Sigmoid colon (tissue), 7 donors: ENCODE measurements around the gene PTGR3. TPM values are rescaled to one million over a fixed set of nuclear protein-coding genes. Genes with fewer than 3 reads are reported as not detected.

Source experiments
- DNase-seq: peaks from one replicate; pipeline ENCODE4 v3.0.0-alpha.2; 2019
- H3K27ac ChIP-seq, 4 donors: fragments of 200-600 bp; sonication (generic); one replicate each; pipeline ENCODE4 v1.5.1; 2016 to 2019; ENCODE audit warnings: mild to moderate bottlenecking in 1 of 4
- H3K27me3 ChIP-seq, 3 donors: fragments of 200-600 bp; sonication (generic); one replicate each; pipeline ENCODE4 v1.5.1; 2019; ENCODE audit warnings: mild to moderate bottlenecking in 1 of 3
- H3K36me3 ChIP-seq, 4 donors: fragments of 200-600 bp; sonication (generic); one replicate each; pipeline ENCODE4 v1.5.1; 2016 to 2019
- H3K4me1 ChIP-seq, 4 donors: fragments of 200-600 bp; sonication (generic); one replicate each; pipeline ENCODE4 v1.5.1; 2017 to 2019
- H3K4me3 ChIP-seq, 4 donors: fragments of 200-600 bp; sonication (generic); one replicate each; pipeline ENCODE4 v1.5.1; 2017 to 2019; ENCODE audit warnings: mild to moderate bottlenecking in 2 of 4, moderate library complexity in 1 of 4
- H3K9me3 ChIP-seq, 4 donors: fragments of 200-600 bp in 3 of 4; sonication (generic) in 3 of 4; one replicate each; pipeline versions ENCODE4 v1.5.1 to v1.6.1; 2013 to 2019
- EP300 ChIP-seq, 4 donors: sonication (generic); formaldehyde crosslinking; IDR thresholded peaks; one replicate each; pipeline ENCODE4 v1.6.1; 2017; ENCODE audit warnings: antibody characterized with exemption in 4 of 4
- POLR2A ChIP-seq, 2 donors: fragments of 450-650 bp; IDR thresholded peaks; one replicate each; pipeline ENCODE4 v1.6.1; 2016; ENCODE audit warnings: antibody characterized with exemption in 2 of 2, mild to moderate bottlenecking in 2 of 2, moderate library complexity in 2 of 2
- POLR2AphosphoS5 ChIP-seq, 4 donors: sonication (generic); formaldehyde crosslinking; IDR thresholded peaks; one replicate each; pipeline ENCODE4 v1.6.1; 2017; ENCODE audit warnings: antibody characterized with exemption in 4 of 4
- WGBS, 2 donors: extraction: QIAGEN DNeasy Blood & Tissue Kit; methylation state at CpG; one replicate each; pipeline ENCODE4 v1.1.7; 2013; 5-methylcytosine and 5-hydroxymethylcytosine counted together
- intact Hi-C: fragments of 100-400 bp; cut with DNase I; formaldehyde crosslinking; loops from one replicate; pipeline ENCODE4 v1.15.1; 2023
- polyA plus RNA-seq, 3 donors: library from polyadenylated mRNA; stranded (reverse); fragments of 200-250 nt; gene quantifications; one replicate each; pipeline ENCODE4 v1.2.3, GENCODE V29; 2013
- total RNA-seq, 4 donors: library from RNA; depleted of rRNA; stranded (reverse); fragments of >200 nt; gene quantifications; one replicate each; pipeline ENCODE4 v1.1.0, GENCODE V29; 2016
- TF ChIP-seq, protein P1 (sequence below), 4 experiments: fragments of 450-650 bp in 3 of 4; fragments of 200-600 bp in 1 of 4; IDR thresholded peaks; one replicate each; pipeline ENCODE4 v1.5.1; 2016 to 2019; ENCODE audit warnings: antibody characterized with exemption in 4 of 4, mild to moderate bottlenecking in 3 of 4, moderate library complexity in 2 of 4
- donor health status: healthy with polysubstance abuse.
- donor health status: Bipolar disorder and iron deficiency.
- donor health status: healthy.

Gene PTGR3
- total and polyA plus RNA-seq, 7 donors, result 22.7 to 33.8 (median 25.7) TPM

GRCh38 chr18:75214766-75215510 lies 6.0 kb upstream of the PTGR3 start:
- Histone ChIP-seq H3K4me1 (peaks cover 0 to 85% (median 54%) of the 10 kb centered on the region in 4 donors), H3K27ac (peak overlapping the region; percentile 15 to 96 (median 92)), H3K4me3 (peak overlapping the region in 1 of 4 donors; percentile 96), H3K27me3 (no peaks in the 10 kb centered on the region), H3K9me3 (no peaks in the 10 kb centered on the region), H3K36me3 (no peaks in the 10 kb centered on the region)
- 25 to 76% methylated on average over 12 of the region's 12 CpGs for WGBS, 2 donors
- intact Hi-C loops, result loop anchor here (5.0 kb wide), 3 partner anchors 32 to 1137 kb away; no protein-coding TSS in a partner anchor
- DNase-seq, result no peak
- TF ChIP-seq POLR2A (IDR thresholded peaks at IDR 0.05) (no peak), EP300 (IDR thresholded peaks at IDR 0.05) (no peak), POLR2AphosphoS5 (IDR thresholded peaks at IDR 0.05) (no peak)
- TF ChIP-seq, protein P1, sequence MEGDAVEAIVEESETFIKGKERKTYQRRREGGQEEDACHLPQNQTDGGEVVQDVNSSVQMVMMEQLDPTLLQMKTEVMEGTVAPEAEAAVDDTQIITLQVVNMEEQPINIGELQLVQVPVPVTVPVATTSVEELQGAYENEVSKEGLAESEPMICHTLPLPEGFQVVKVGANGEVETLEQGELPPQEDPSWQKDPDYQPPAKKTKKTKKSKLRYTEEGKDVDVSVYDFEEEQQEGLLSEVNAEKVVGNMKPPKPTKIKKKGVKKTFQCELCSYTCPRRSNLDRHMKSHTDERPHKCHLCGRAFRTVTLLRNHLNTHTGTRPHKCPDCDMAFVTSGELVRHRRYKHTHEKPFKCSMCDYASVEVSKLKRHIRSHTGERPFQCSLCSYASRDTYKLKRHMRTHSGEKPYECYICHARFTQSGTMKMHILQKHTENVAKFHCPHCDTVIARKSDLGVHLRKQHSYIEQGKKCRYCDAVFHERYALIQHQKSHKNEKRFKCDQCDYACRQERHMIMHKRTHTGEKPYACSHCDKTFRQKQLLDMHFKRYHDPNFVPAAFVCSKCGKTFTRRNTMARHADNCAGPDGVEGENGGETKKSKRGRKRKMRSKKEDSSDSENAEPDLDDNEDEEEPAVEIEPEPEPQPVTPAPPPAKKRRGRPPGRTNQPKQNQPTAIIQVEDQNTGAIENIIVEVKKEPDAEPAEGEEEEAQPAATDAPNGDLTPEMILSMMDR (IDR thresholded peaks at IDR 0.05), result no peak

- Histone ChIP-seq H3K4me1 (peaks cover 0 to 81% (median 54%) of the 10 kb centered on the region in 4 donors), H3K27me3 (no peaks in the 10 kb centered on the region), H3K9me3 (no peaks in the 10 kb centered on the region), H3K4me3 (peak overlapping the region in 3 of 4 donors; percentile 72 to 100 (median 96)), H3K27ac (peak overlapping the region; percentile 86 to 96 (median 92)), H3K36me3 (no peaks in the 10 kb centered on the region)
- DNase-seq, result no peak
- intact Hi-C loops, result loop anchor here (5.0 kb wide), 3 partner anchors 33 to 1138 kb away; no protein-coding TSS in a partner anchor
- 32 to 65% methylated on average over 5 of the region's 5 CpGs for WGBS, 2 donors
- no peak for TF ChIP-seq EP300 (IDR thresholded peaks at IDR 0.05)
- TF ChIP-seq, protein P1 (IDR thresholded peaks at IDR 0.05), result no peak
- no peak for TF ChIP-seq POLR2AphosphoS5 (IDR thresholded peaks at IDR 0.05)
- no peak for TF ChIP-seq POLR2A (IDR thresholded peaks at IDR 0.05)
Measured at GRCh38 chr18:75214332-75214690, 5.4 kb upstream of the PTGR3 start.

GRCh38 chr18:75213611-75214331 lies 4.8 kb upstream of the PTGR3 start:
- intact Hi-C loops, result loop anchor here (5.0 kb wide), 3 partner anchors 34 to 1139 kb away; no protein-coding TSS in a partner anchor
- TF ChIP-seq POLR2AphosphoS5 (IDR thresholded peaks at IDR 0.05) (peak in 3 of 4 donors; percentile 43 to 59 (median 46)), EP300 (IDR thresholded peaks at IDR 0.05) (no peak)
- TF ChIP-seq, protein P1 (IDR thresholded peaks at IDR 0.05), result no peak
- peak overlapping the region; percentile 86 to 96 (median 92) for H3K27ac ChIP-seq
- H3K9me3 ChIP-seq, result no peaks in the 10 kb centered on the region
- WGBS, 2 donors, result 13 to 57% methylated on average over 5 of the region's 5 CpGs
- H3K4me1 ChIP-seq, result peaks cover 0 to 75% (median 54%) of the 10 kb centered on the region in 4 donors
- H3K4me3 ChIP-seq, result peak overlapping the region in 3 of 4 donors; percentile 72 to 100 (median 96)
- no peak for DNase-seq
- no peaks in the 10 kb centered on the region for H3K36me3 ChIP-seq
- no peaks in the 10 kb centered on the region for H3K27me3 ChIP-seq

GRCh38 chr18:75212751-75213090 lies 3.8 kb upstream of the PTGR3 start:
- no peak for TF ChIP-seq EP300 (IDR thresholded peaks at IDR 0.05)
- no peak for TF ChIP-seq POLR2A (IDR thresholded peaks at IDR 0.05)
- TF ChIP-seq POLR2AphosphoS5 (IDR thresholded peaks at IDR 0.05), result no peak
- TF ChIP-seq, protein P1 (IDR thresholded peaks at IDR 0.05), result no peak
- intact Hi-C loops, result loop anchor here (5.0 kb wide), 3 partner anchors 35 to 1140 kb away; no protein-coding TSS in a partner anchor
- 28 to 60% methylated on average over 5 of the region's 5 CpGs for WGBS, 2 donors
- Histone ChIP-seq H3K4me3 (peak overlapping the region; percentile 72 to 100 (median 85)), H3K36me3 (no peaks in the 10 kb centered on the region), H3K4me1 (peaks cover 0 to 65% (median 47%) of the 10 kb centered on the region in 4 donors), H3K27me3 (no peaks in the 10 kb centered on the region), H3K27ac (peak overlapping the region; percentile 86 to 96 (median 92)), H3K9me3 (no peaks in the 10 kb centered on the region)
- DNase-seq, result no peak
